IMR-90 (cell line): ENCODE results near the gene CCDC175. TPM values are rescaled to one million over a fixed set of nuclear protein-coding genes. Genes with fewer than 3 reads are reported as not detected.

Experiments used
- ATAC-seq: fragments of 200-7000 bp; cut with Tn5 transposase; 2 replicates; pipeline ENCODE4 v1.9.1; 2020; ENCODE audit warnings: low read depth, mild to moderate bottlenecking, moderate library complexity
- BruUV-seq: library from RNA; stranded (reverse); fragments of 400-500 nt; replicated peaks from 2 replicates; lab custom pipeline; 2021; lab: Mats Ljungman, UMichigan
- CTCF ChIA-PET: fragments of 300-600 bp; formaldehyde crosslinking; extraction: SDS; loops from one replicate; lab custom pipeline; 2021; ENCODE audit warnings: antibody characterized with exemption; lab: Yijun Ruan, JAX
- POLR2A ChIA-PET: fragments of 300-600 bp; sonication (Branson Sonifier 250); formaldehyde crosslinking; loops from one replicate; lab custom pipeline; 2022; ENCODE audit warnings: antibody characterized with exemption; ENCODE audit not compliant: unreplicated experiment; lab: Charles Lee
- DNase-seq: peaks from one replicate; pipeline ENCODE4 v3.0.0; 2013
- H2AFZ ChIP-seq: replicated peaks from 2 replicates; pipeline ENCODE3; 2013; ENCODE audit warnings: low read length, mild to moderate bottlenecking; ENCODE audit not compliant: poor library complexity
- H2AK5ac ChIP-seq: 2 replicates; pipeline ENCODE4 v1.6.1; 2013; ENCODE audit warnings: low read depth, low read length, inconsistent platforms
- H2AK9ac ChIP-seq: replicated peaks from 2 replicates; pipeline ENCODE3; 2013; ENCODE audit warnings: mild to moderate bottlenecking, low read depth, low read length, moderate library complexity; ENCODE audit not compliant: poor library complexity
- H2BK120ac ChIP-seq: 2 replicates; pipeline ENCODE4 v1.6.1; 2013; ENCODE audit warnings: low read depth, low read length, inconsistent platforms
- H2BK15ac ChIP-seq: 3 replicates; pipeline ENCODE4 v1.6.1; 2013; ENCODE audit warnings: low read depth, low read length, inconsistent platforms
- H2BK20ac ChIP-seq: 2 replicates; pipeline ENCODE4 v1.6.1; 2013; ENCODE audit warnings: low read depth, mild to moderate bottlenecking, inconsistent platforms, low read length, moderate library complexity
- H2BK5ac ChIP-seq: 2 replicates; pipeline ENCODE4 v1.6.1; 2013; ENCODE audit warnings: mild to moderate bottlenecking, low read depth, low read length, inconsistent platforms; ENCODE audit not compliant: poor library complexity, severe bottlenecking
- H3K14ac ChIP-seq: replicated peaks from 2 replicates; pipeline ENCODE4 v1.6.1; 2013; ENCODE audit warnings: low read depth, low read length, inconsistent platforms
- H3K18ac ChIP-seq: 2 replicates; pipeline ENCODE4 v1.6.1; 2013; ENCODE audit warnings: low read depth, low read length, control low read depth
- H3K23ac ChIP-seq: 2 replicates; pipeline ENCODE4 v1.6.1; 2013; ENCODE audit warnings: low read depth, low read length, inconsistent platforms
- H3K27ac ChIP-seq: 2 replicates; pipeline ENCODE4 v1.5.1; 2013; ENCODE audit warnings: mild to moderate bottlenecking, control low read depth, low read length; ENCODE audit not compliant: insufficient read depth
- H3K27me3 ChIP-seq: 2 replicates; pipeline ENCODE4 v1.6.1; 2013; ENCODE audit warnings: low read length; ENCODE audit not compliant: control insufficient read depth, insufficient read depth
- H3K36me3 ChIP-seq: 2 replicates; pipeline ENCODE4 v1.6.1; 2013; ENCODE audit warnings: low read length, mixed read lengths; ENCODE audit not compliant: control insufficient read depth, insufficient read depth
- H3K4ac ChIP-seq: 2 replicates; pipeline ENCODE4 v1.6.1; 2013; ENCODE audit warnings: low read depth, low read length, inconsistent platforms
- H3K4me1 ChIP-seq: 2 replicates; pipeline ENCODE4 v1.6.1; 2013; ENCODE audit warnings: low read length, mixed read lengths; ENCODE audit not compliant: control insufficient read depth, insufficient read depth
- H3K4me2 ChIP-seq: 2 replicates; pipeline ENCODE4 v1.6.1; 2013; ENCODE audit warnings: low read depth, mild to moderate bottlenecking, control low read depth, low read length, moderate library complexity
- H3K4me3 ChIP-seq: 2 replicates; pipeline ENCODE4 v1.5.1; 2013; ENCODE audit warnings: low read depth, mild to moderate bottlenecking, control low read depth, low read length, moderate library complexity; ENCODE audit not compliant: insufficient read depth
- H3K56ac ChIP-seq: 2 replicates; pipeline ENCODE4 v1.6.1; 2013; ENCODE audit warnings: low read length, inconsistent platforms; ENCODE audit not compliant: insufficient read depth; ENCODE audit errors: extremely low read depth
- H3K79me1 ChIP-seq, 2 experiments: 2 replicates each; pipeline ENCODE4 v1.6.1; 2013; ENCODE audit warnings: low read length in 2 of 2, inconsistent platforms in 1 of 2, low read depth in 1 of 2
- H3K9ac ChIP-seq: 2 replicates; pipeline ENCODE4 v1.6.1; 2013; ENCODE audit warnings: low read depth, low read length, control low read depth
- H3K9me1 ChIP-seq: 2 replicates; pipeline ENCODE4 v1.6.1; 2013; ENCODE audit warnings: low read length, inconsistent platforms; ENCODE audit not compliant: insufficient read depth
- H3K9me3 ChIP-seq: 2 replicates; pipeline ENCODE4 v1.6.1; 2013; ENCODE audit warnings: low read length; ENCODE audit not compliant: control insufficient read depth, insufficient read depth
- H4K20me1 ChIP-seq: 2 replicates; pipeline ENCODE4 v1.6.1; 2013; ENCODE audit warnings: low read length, inconsistent platforms; ENCODE audit not compliant: insufficient read depth
- H4K5ac ChIP-seq: 2 replicates; pipeline ENCODE4 v1.6.1; 2013; ENCODE audit warnings: mild to moderate bottlenecking, low read depth, low read length, control low read depth
- H4K8ac ChIP-seq, 2 experiments: 2 replicates each; pipeline ENCODE4 v1.6.1; 2013; ENCODE audit warnings: low read depth in 2 of 2, low read length in 2 of 2, control low read depth in 1 of 2, inconsistent platforms in 1 of 2
- H4K91ac ChIP-seq: 2 replicates; pipeline ENCODE4 v1.6.1; 2013; ENCODE audit warnings: low read depth, low read length, inconsistent platforms; ENCODE audit not compliant: insufficient read depth
- BHLHE40 ChIP-seq: fragments of 150-350 bp; IDR thresholded peaks from 2 replicates; pipeline ENCODE4 v1.6.1; 2016; ENCODE audit warnings: mild to moderate bottlenecking, low read depth, low read length
- CEBPB ChIP-seq: IDR thresholded peaks from 2 replicates; pipeline ENCODE4 v1.6.1; 2012; ENCODE audit warnings: low read depth, low read length, improper control_type of control experiment
- CHD1 ChIP-seq: IDR thresholded peaks from 2 replicates; pipeline ENCODE4 v1.6.1; 2012; ENCODE audit warnings: low read depth, low read length, improper control_type of control experiment
- CTCF ChIP-seq: conservative IDR thresholded peaks from 2 replicates; pipeline ENCODE4 v1.5.1; 2012; ENCODE audit warnings: mild to moderate bottlenecking, low read depth, low read length, improper control_type of control experiment
- FOS ChIP-seq: fragments of 150-350 bp; IDR thresholded peaks from 2 replicates; pipeline ENCODE4 v1.6.1; 2016; ENCODE audit warnings: low read depth, low read length
- MAFK ChIP-seq: IDR thresholded peaks from 2 replicates; pipeline ENCODE4 v1.6.1; 2012; ENCODE audit warnings: low read depth, low read length, improper control_type of control experiment
- MAZ ChIP-seq: IDR thresholded peaks from 2 replicates; pipeline ENCODE4 v1.6.1; 2012; ENCODE audit warnings: low read depth, mild to moderate bottlenecking, low read length, improper control_type of control experiment, moderate library complexity, borderline replicate concordance
- MXI1 ChIP-seq: IDR thresholded peaks from 2 replicates; pipeline ENCODE4 v1.6.1; 2012; ENCODE audit warnings: low read depth, mild to moderate bottlenecking, low read length, moderate library complexity, borderline replicate concordance
- NFE2L2 ChIP-seq: fragments of 150-350 bp; IDR thresholded peaks from 2 replicates; pipeline ENCODE4 v1.6.1; 2016; ENCODE audit warnings: low read depth, mild to moderate bottlenecking, low read length
- POLR2A ChIP-seq: IDR thresholded peaks from 2 replicates; pipeline ENCODE4 v1.6.1; 2012; ENCODE audit warnings: mild to moderate bottlenecking, low read depth, low read length
- RAD21 ChIP-seq: IDR thresholded peaks from 2 replicates; pipeline ENCODE4 v1.6.1; 2012; ENCODE audit warnings: low read length, improper control_type of control experiment
- RCOR1 ChIP-seq: IDR thresholded peaks from 2 replicates; pipeline ENCODE4 v1.6.1; 2012; ENCODE audit warnings: mild to moderate bottlenecking, low read length, improper control_type of control experiment; ENCODE audit not compliant: insufficient replicate concordance
- RFX5 ChIP-seq: IDR thresholded peaks from 2 replicates; pipeline ENCODE4 v1.8.0; 2012; ENCODE audit warnings: low read depth, mild to moderate bottlenecking, low read length, moderate library complexity
- SMC3 ChIP-seq: fragments of 150-350 bp; IDR thresholded peaks from 2 replicates; pipeline ENCODE4 v1.6.1; 2016; ENCODE audit warnings: low read depth, mild to moderate bottlenecking, antibody characterized with exemption, low read length, moderate library complexity
- WGBS, 2 experiments: methylation state at CpG; one replicate each; pipeline versions ENCODE4 v1.1.5 to v1.1.7; 2013; ENCODE audit warnings: missing lambda C conversion rate in 2 of 2; ENCODE audit not compliant: insufficient read length in 1 of 2; ENCODE audit errors: extremely low coverage in 2 of 2; 5-methylcytosine and 5-hydroxymethylcytosine counted together
- dilution Hi-C: fragments of 300-500 bp; cut with HindIII; formaldehyde crosslinking; loops from one replicate; pipeline ENCODE4 v1.14.3; 2018; ENCODE audit warnings: low sequenced_read_pairs; ENCODE audit not compliant: unreplicated experiment
- in situ Hi-C: fragments of 300-500 bp; cut with MboI; formaldehyde crosslinking; loops from 3 replicates; pipeline ENCODE4 v1.14.3; 2019; ENCODE audit warnings: low sequenced_read_pairs, inconsistent platforms, mixed read lengths
- intact Hi-C: fragments of 100-400 bp; cut with micrococcal nuclease; formaldehyde crosslinking; loops from 2 replicates; pipeline ENCODE4 v1.10.0; 2022
- polyA plus RNA-seq, 3 experiments: library from polyadenylated mRNA; depleted of rRNA; stranded (reverse); fragments of >200 nt; gene quantifications; 2 replicates each; pipeline ENCODE4 v1.2.3, GENCODE V29; 2012; ENCODE audit warnings: low replicate concordance in 1 of 3
- total RNA-seq: library from RNA; depleted of rRNA; stranded (reverse); fragments of >200 nt; gene quantifications from 2 replicates; pipeline ENCODE4 v1.2.3, GENCODE V29; 2012
- TF ChIP-seq, protein P1 (sequence below): fragments of 150-350 bp; IDR thresholded peaks from 2 replicates; pipeline ENCODE4 v1.6.1; 2017; ENCODE audit warnings: mild to moderate bottlenecking, antibody characterized with exemption, low read length, low read depth
- TF ChIP-seq, protein P2 (sequence below): fragments of 150-350 bp; IDR thresholded peaks from 2 replicates; pipeline ENCODE4 v1.6.1; 2016; ENCODE audit warnings: low read depth, mild to moderate bottlenecking, low read length, moderate library complexity, borderline replicate concordance

CCDC175 gene
- total and polyA plus RNA-seq, 2 of the 4 experiments (the other 2 are of a cell fraction) = not detected

- Histone ChIP-seq H2AFZ (no peak overlapping the region), H2BK5ac (no peak overlapping the region), H3K23ac (no peak overlapping the region), H3K27ac (no peak overlapping the region), H2BK120ac (no peak overlapping the region), H4K5ac (no peak overlapping the region), H3K14ac (no peak overlapping the region), H3K4me3 (no peak overlapping the region), H3K27me3 (peaks cover 2% of the 10 kb centered on the region; the same call in 1 of the 2 replicates), H2BK15ac (no peak overlapping the region), H3K9me3 (no peaks in the 10 kb centered on the region), H4K20me1 (no peaks in the 10 kb centered on the region), H4K8ac (no peak overlapping the region), H2BK20ac (no peak overlapping the region), H4K91ac (no peak overlapping the region), H3K4me2 (no peak overlapping the region), H3K4me1 (no peaks in the 10 kb centered on the region), H2AK5ac (no peak overlapping the region), H3K9ac (no peak overlapping the region), H3K9me1 (no peaks in the 10 kb centered on the region), H3K79me1 (no peaks in the 10 kb centered on the region), H3K56ac (no peak overlapping the region), H3K36me3 (no peaks in the 10 kb centered on the region), H3K4ac (no peak overlapping the region), H3K18ac (no peak overlapping the region), H2AK9ac (no peak overlapping the region)
- TF ChIP-seq MXI1 (no peak), BHLHE40 (no peak), CEBPB (no peak), MAFK (no peak), MAZ (no peak), RFX5 (no peak), RCOR1 (no peak), CHD1 (no peak), POLR2A (no peak), CTCF (no peak), FOS (no peak), RAD21 (no peak), NFE2L2 (no peak), SMC3 (no peak)
- TF ChIP-seq, protein P1, sequence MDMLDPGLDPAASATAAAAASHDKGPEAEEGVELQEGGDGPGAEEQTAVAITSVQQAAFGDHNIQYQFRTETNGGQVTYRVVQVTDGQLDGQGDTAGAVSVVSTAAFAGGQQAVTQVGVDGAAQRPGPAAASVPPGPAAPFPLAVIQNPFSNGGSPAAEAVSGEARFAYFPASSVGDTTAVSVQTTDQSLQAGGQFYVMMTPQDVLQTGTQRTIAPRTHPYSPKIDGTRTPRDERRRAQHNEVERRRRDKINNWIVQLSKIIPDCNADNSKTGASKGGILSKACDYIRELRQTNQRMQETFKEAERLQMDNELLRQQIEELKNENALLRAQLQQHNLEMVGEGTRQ = no peak
- TF ChIP-seq, protein P2, sequence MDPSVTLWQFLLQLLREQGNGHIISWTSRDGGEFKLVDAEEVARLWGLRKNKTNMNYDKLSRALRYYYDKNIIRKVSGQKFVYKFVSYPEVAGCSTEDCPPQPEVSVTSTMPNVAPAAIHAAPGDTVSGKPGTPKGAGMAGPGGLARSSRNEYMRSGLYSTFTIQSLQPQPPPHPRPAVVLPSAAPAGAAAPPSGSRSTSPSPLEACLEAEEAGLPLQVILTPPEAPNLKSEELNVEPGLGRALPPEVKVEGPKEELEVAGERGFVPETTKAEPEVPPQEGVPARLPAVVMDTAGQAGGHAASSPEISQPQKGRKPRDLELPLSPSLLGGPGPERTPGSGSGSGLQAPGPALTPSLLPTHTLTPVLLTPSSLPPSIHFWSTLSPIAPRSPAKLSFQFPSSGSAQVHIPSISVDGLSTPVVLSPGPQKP = no peak
- in situ Hi-C loops = no loop called here
- ATAC-seq (no peak), DNase-seq (no peak)
- dilution Hi-C loops = no loop called here
- POLR2A ChIA-PET = no interaction called here
- no TSS peak for BruUV-seq
- intact Hi-C loops = no loop called here
- CTCF ChIA-PET = no interaction called here
- 40% methylated on average over 1 of the region's 5 CpGs; no CpG with 5 or more reads in 1 of the 2 experiments for WGBS, 2 experiments
These were observed 15.2 kb upstream of the CCDC175 start for GRCh38 chr14:59591641-59592370.
